ENCODE measurements around the gene TMEM273.

GRCh38 chr10:49138361-49138891 lies 49.8 kb downstream of the TMEM273 start:
- TF ChIP-seq CTCF (IDR thresholded peaks at IDR 0.05) (no peak), POLR2A (IDR thresholded peaks at IDR 0.05) (no peak)
